GM12878 (cell line): ENCODE results near the gene MARCHF10. TPM values are rescaled to one million over a fixed set of nuclear protein-coding genes. Genes with fewer than 3 reads are reported as not detected.

Source experiments
- ATAC-seq: fragments of 200-7000 bp; cut with Tn5 transposase; 3 replicates; pipeline ENCODE4 v1.9.1; 2020; ENCODE audit warnings: mild to moderate bottlenecking, moderate library complexity
- BruUV-seq: library from RNA; stranded (reverse); fragments of 400-500 nt; replicated peaks from 2 replicates; lab custom pipeline; 2021; lab: Mats Ljungman, UMichigan
- CTCF ChIA-PET: fragments of 300-600 bp; sonication (Branson Sonifier 250); formaldehyde crosslinking; extraction: SDS; loops from one replicate; lab custom pipeline; 2021; ENCODE audit warnings: inconsistent platforms; lab: Yijun Ruan, JAX
- POLR2A ChIA-PET: fragments of 350-600 bp; formaldehyde crosslinking; extraction: SDS; loops from one replicate; lab custom pipeline; 2021; ENCODE audit warnings: inconsistent platforms; lab: Charles Lee
- RAD21 ChIA-PET: fragments of 300-600 bp; sonication (Branson Sonifier 250); formaldehyde crosslinking; loops from one replicate; lab custom pipeline; 2023; ENCODE audit warnings: antibody characterized with exemption; ENCODE audit not compliant: unreplicated experiment; lab: Charles Lee
- SMC1A ChIA-PET: fragments of 300-600 bp; sonication (Branson Sonifier 250); formaldehyde crosslinking; loops from one replicate; lab custom pipeline; 2023; ENCODE audit not compliant: unreplicated experiment, uncharacterized antibody; lab: Charles Lee
- DNase-seq: peaks from one replicate; pipeline ENCODE4 v3.0.0-alpha.2; 2011; ENCODE audit warnings: low read depth, low spot score
- FAIRE-seq: peaks from 3 replicates; lab custom pipeline; 2011; peaks lifted over from hg19 to GRCh38; lab: Jason Lieb, UNC
- H2AFZ ChIP-seq: 2 replicates; pipeline ENCODE4 v1.6.0; 2011; ENCODE audit warnings: low read depth, low read length, control low read depth; ENCODE audit not compliant: control insufficient read depth
- H3K27ac ChIP-seq: 2 replicates; pipeline ENCODE4 v1.5.1; 2011; ENCODE audit warnings: control low read depth; ENCODE audit not compliant: control insufficient read depth, insufficient read depth
- H3K27me3 ChIP-seq, 2 experiments: replicated peaks in 1 of 2; 2 replicates each; pipeline versions ENCODE4 v1.6.0 to v1.6.1; 2011; ENCODE audit warnings: low read length in 1 of 2; ENCODE audit not compliant: control insufficient read depth in 2 of 2, insufficient read depth in 2 of 2
- H3K36me3 ChIP-seq, 2 experiments: 2 replicates each; pipeline ENCODE4 v1.5.1; 2011; ENCODE audit warnings: low read length in 1 of 2; ENCODE audit not compliant: control insufficient read depth in 2 of 2, insufficient read depth in 2 of 2
- H3K4me1 ChIP-seq: 2 replicates; pipeline ENCODE4 v1.6.1; 2011; ENCODE audit warnings: mild to moderate bottlenecking, low read length, moderate library complexity, mixed read lengths; ENCODE audit not compliant: control insufficient read depth, insufficient read depth
- H3K4me2 ChIP-seq: 2 replicates; pipeline ENCODE4 v1.6.0; 2011; ENCODE audit warnings: control low read depth; ENCODE audit not compliant: control insufficient read depth, insufficient read depth
- H3K4me3 ChIP-seq: fragments of 200-600 bp; sonication (generic); 2 replicates; pipeline ENCODE4 v1.5.1; 2016
- H3K79me2 ChIP-seq: 2 replicates; pipeline ENCODE4 v1.6.0; 2011; ENCODE audit warnings: low read length; ENCODE audit not compliant: control insufficient read depth, insufficient read depth
- H3K9ac ChIP-seq: 2 replicates; pipeline ENCODE4 v1.8.0; 2011; ENCODE audit warnings: low read length, control low read depth, mixed read lengths; ENCODE audit not compliant: control insufficient read depth, insufficient read depth
- H3K9me3 ChIP-seq: replicated peaks from 3 replicates; pipeline ENCODE4 v1.5.1; 2011; ENCODE audit warnings: mild to moderate bottlenecking, low read length; ENCODE audit not compliant: control insufficient read depth, insufficient read depth
- H4K20me1 ChIP-seq: 2 replicates; pipeline ENCODE4 v1.6.0; 2011; ENCODE audit not compliant: control insufficient read depth, insufficient read depth
- CHD2 ChIP-seq: IDR thresholded peaks from 2 replicates; pipeline ENCODE4 v1.6.1; 2011; ENCODE audit warnings: low read depth, low read length, improper control_type of control experiment, borderline replicate concordance
- FOXK2 ChIP-seq: fragments of 450-650 bp; IDR thresholded peaks from 2 replicates; pipeline ENCODE4 v1.6.1; 2017; ENCODE audit warnings: mild to moderate bottlenecking, moderate library complexity
- RFX5 ChIP-seq: IDR thresholded peaks from 2 replicates; pipeline ENCODE4 v1.6.1; 2011; ENCODE audit warnings: low read depth, low read length, improper control_type of control experiment
- SIN3A ChIP-seq: IDR thresholded peaks from 2 replicates; pipeline ENCODE4 v1.6.1; 2012; ENCODE audit warnings: low read depth, low read length, improper control_type of control experiment
- WRNIP1 ChIP-seq: IDR thresholded peaks from 2 replicates; pipeline ENCODE4 v1.6.1; 2011; ENCODE audit warnings: low read depth, low read length, improper control_type of control experiment, borderline replicate concordance
- ZZZ3 ChIP-seq: IDR thresholded peaks from 2 replicates; pipeline ENCODE4 v1.6.1; 2011; ENCODE audit warnings: low read depth; ENCODE audit not compliant: control insufficient read depth, insufficient read length
- WGBS: methylation state at CpG from one replicate; pipeline ENCODE4 v1.1.6; 2016; ENCODE audit warnings: low lambda C conversion rate; ENCODE audit not compliant: insufficient replicate concordance, insufficient coverage; ENCODE audit errors: missing lambda C conversion rate; 5-methylcytosine and 5-hydroxymethylcytosine counted together
- in situ Hi-C: fragments of 300-500 bp; cut with MboI; formaldehyde crosslinking; loops from 9 replicates; pipeline ENCODE4 v1.14.3; 2018; ENCODE audit warnings: mixed read lengths
- intact Hi-C: fragments of 100-400 bp; cut with micrococcal nuclease; formaldehyde crosslinking; loops from one replicate; pipeline ENCODE4 v1.14.2; 2022; ENCODE audit not compliant: unreplicated experiment
- polyA plus RNA-seq, 11 experiments: library from polyadenylated mRNA; depleted of rRNA in 4 of 11; unstranded in 6 of 11; stranded (reverse) in 5 of 11; fragments of >200 nt; fragmentation: Nextera tagmentation in 4 of 11; fragmentation: Illumina TruSeq in 1 of 11; extraction: Ambion mirVana in 4 of 11; extraction: Trizol in 1 of 11; gene quantifications; 1 replicate in 1 of 11; 2 replicates in 10 of 11; pipeline versions ENCODE4 v1.2.1 to v1.2.3, GENCODE V29; 2011 to 2016; ENCODE audit warnings: inconsistent platforms in 2 of 11, missing spikeins in 2 of 11, low read depth in 1 of 11
- total RNA-seq, 4 experiments: library from RNA; depleted of rRNA in 3 of 4; stranded (reverse); fragments of >200 nt in 3 of 4; fragmentation: Illumina TruSeq in 1 of 4; extraction: Trizol in 1 of 4; gene quantifications; 2 replicates each; pipeline versions ENCODE4 v1.2.1 to v1.2.3, GENCODE V29; 2013 to 2021
- TF ChIP-seq, protein P1 (sequence below): fragments of 450-650 bp; IDR thresholded peaks from 2 replicates; pipeline ENCODE4 v1.6.1; 2017; ENCODE audit warnings: mild to moderate bottlenecking
- TF ChIP-seq, protein P2 (sequence below): IDR thresholded peaks from 2 replicates; pipeline ENCODE4 v1.6.1; 2012; ENCODE audit warnings: improper control_type of control experiment, low read depth, low read length; ENCODE audit not compliant: insufficient replicate concordance
- TF ChIP-seq, protein P3 (sequence below): fragments of 150-350 bp; IDR thresholded peaks from 2 replicates; pipeline ENCODE4 v1.6.1; 2014; ENCODE audit warnings: mild to moderate bottlenecking, low read depth, low read length
- TF ChIP-seq, protein P4 (sequence below): fragments of 450-650 bp; IDR thresholded peaks from 2 replicates; pipeline ENCODE4 v1.6.1; 2016; ENCODE audit warnings: mild to moderate bottlenecking
- TF ChIP-seq, protein P5 (sequence below): IDR thresholded peaks from 2 replicates; pipeline ENCODE4 v1.6.1; 2012; ENCODE audit warnings: low read depth, low read length, improper control_type of control experiment

The MARCHF10 gene
- total and polyA plus RNA-seq, 10 of the 15 experiments (the other 5 are each of a cell fraction or from before 2014, with no cell fraction given) = 0.11 to 0.24 TPM; not detected in 8

DNA sequence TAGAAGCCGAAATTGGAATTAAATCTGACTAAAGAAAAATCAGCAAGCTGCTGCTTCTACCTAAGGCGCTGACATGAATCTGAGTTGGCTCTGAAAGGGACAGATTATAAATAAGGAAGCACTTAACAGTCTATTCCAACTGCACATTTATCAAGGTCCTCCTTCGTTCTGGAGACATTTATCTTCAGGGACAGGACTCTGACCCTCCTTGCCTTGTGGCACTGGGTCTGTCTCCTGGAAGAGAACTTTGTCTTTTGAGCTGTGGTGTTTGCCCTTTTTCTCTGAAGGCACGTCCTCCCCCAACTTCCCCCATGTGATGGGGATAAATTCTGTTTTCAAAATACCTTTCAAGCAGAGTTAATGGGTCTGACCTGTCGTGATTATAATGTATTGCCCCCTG, 47.0 kb upstream of the MARCHF10 start (continued):
- no peak for TF ChIP-seq RFX5

DNA sequence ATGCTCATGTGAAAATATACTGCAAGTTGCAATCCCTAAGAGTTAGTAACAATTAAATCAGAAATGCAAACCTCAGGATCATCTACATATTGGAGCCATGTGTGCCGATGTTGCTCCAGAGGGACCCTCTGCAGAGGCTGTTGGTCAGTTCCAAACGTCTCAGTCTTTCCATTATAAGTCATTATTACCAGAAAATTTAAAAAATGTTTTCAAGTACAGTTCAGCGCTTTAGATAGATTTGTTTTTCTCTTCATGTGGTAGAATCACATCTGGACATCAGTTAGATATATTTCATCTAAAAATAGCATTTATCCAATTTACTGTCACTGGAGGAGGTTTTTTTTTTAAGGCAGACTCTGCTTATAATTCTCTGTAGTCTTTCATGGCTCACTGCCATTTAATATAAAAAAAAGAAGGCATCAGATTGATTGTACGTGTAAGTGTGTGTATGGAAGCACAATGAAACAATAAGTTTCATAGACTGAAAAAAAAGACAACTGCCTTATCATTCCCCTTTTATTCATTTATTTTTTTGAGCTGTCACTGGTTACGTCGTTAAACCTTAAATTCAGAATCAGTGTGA, 46.1 kb upstream of the MARCHF10 start:
- H3K4me3 ChIP-seq = no peak overlapping the region
- no peaks in the 10 kb centered on the region for H4K20me1 ChIP-seq
- H2AFZ ChIP-seq = no peak overlapping the region
- SMC1A ChIA-PET = no interaction called here
- H3K36me3 ChIP-seq = no peaks in the 10 kb centered on the region
- RAD21 ChIA-PET = no interaction called here
- no peak overlapping the region for H3K9ac ChIP-seq
- ATAC-seq = no peak
- POLR2A ChIA-PET = no interaction called here
- no peaks in the 10 kb centered on the region for H3K4me1 ChIP-seq
- H3K9me3 ChIP-seq = no peaks in the 10 kb centered on the region
- H3K79me2 ChIP-seq = no peaks in the 10 kb centered on the region
- DNase-seq = no peak
- H3K27me3 ChIP-seq = no peaks in the 10 kb centered on the region; a peak in 1 of 4 replicates
- 42% methylated on average over 6 of the region's 6 CpGs for WGBS
- in situ Hi-C loops (no loop called here), intact Hi-C loops (no loop called here)
- H3K4me2 ChIP-seq = no peak overlapping the region
- CTCF ChIA-PET = no interaction called here
- FAIRE-seq = no peak
- BruUV-seq = no TSS peak
- no peak overlapping the region for H3K27ac ChIP-seq
- TF ChIP-seq, protein P1, sequence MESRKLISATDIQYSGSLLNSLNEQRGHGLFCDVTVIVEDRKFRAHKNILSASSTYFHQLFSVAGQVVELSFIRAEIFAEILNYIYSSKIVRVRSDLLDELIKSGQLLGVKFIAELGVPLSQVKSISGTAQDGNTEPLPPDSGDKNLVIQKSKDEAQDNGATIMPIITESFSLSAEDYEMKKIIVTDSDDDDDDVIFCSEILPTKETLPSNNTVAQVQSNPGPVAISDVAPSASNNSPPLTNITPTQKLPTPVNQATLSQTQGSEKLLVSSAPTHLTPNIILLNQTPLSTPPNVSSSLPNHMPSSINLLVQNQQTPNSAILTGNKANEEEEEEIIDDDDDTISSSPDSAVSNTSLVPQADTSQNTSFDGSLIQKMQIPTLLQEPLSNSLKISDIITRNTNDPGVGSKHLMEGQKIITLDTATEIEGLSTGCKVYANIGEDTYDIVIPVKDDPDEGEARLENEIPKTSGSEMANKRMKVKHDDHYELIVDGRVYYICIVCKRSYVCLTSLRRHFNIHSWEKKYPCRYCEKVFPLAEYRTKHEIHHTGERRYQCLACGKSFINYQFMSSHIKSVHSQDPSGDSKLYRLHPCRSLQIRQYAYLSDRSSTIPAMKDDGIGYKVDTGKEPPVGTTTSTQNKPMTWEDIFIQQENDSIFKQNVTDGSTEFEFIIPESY = no peak
- no peak for TF ChIP-seq SIN3A
- TF ChIP-seq, protein P2, sequence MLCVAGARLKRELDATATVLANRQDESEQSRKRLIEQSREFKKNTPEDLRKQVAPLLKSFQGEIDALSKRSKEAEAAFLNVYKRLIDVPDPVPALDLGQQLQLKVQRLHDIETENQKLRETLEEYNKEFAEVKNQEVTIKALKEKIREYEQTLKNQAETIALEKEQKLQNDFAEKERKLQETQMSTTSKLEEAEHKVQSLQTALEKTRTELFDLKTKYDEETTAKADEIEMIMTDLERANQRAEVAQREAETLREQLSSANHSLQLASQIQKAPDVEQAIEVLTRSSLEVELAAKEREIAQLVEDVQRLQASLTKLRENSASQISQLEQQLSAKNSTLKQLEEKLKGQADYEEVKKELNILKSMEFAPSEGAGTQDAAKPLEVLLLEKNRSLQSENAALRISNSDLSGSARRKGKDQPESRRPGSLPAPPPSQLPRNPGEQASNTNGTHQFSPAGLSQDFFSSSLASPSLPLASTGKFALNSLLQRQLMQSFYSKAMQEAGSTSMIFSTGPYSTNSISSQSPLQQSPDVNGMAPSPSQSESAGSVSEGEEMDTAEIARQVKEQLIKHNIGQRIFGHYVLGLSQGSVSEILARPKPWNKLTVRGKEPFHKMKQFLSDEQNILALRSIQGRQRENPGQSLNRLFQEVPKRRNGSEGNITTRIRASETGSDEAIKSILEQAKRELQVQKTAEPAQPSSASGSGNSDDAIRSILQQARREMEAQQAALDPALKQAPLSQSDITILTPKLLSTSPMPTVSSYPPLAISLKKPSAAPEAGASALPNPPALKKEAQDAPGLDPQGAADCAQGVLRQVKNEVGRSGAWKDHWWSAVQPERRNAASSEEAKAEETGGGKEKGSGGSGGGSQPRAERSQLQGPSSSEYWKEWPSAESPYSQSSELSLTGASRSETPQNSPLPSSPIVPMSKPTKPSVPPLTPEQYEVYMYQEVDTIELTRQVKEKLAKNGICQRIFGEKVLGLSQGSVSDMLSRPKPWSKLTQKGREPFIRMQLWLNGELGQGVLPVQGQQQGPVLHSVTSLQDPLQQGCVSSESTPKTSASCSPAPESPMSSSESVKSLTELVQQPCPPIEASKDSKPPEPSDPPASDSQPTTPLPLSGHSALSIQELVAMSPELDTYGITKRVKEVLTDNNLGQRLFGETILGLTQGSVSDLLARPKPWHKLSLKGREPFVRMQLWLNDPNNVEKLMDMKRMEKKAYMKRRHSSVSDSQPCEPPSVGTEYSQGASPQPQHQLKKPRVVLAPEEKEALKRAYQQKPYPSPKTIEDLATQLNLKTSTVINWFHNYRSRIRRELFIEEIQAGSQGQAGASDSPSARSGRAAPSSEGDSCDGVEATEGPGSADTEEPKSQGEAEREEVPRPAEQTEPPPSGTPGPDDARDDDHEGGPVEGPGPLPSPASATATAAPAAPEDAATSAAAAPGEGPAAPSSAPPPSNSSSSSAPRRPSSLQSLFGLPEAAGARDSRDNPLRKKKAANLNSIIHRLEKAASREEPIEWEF = no peak
- TF ChIP-seq, protein P3, sequence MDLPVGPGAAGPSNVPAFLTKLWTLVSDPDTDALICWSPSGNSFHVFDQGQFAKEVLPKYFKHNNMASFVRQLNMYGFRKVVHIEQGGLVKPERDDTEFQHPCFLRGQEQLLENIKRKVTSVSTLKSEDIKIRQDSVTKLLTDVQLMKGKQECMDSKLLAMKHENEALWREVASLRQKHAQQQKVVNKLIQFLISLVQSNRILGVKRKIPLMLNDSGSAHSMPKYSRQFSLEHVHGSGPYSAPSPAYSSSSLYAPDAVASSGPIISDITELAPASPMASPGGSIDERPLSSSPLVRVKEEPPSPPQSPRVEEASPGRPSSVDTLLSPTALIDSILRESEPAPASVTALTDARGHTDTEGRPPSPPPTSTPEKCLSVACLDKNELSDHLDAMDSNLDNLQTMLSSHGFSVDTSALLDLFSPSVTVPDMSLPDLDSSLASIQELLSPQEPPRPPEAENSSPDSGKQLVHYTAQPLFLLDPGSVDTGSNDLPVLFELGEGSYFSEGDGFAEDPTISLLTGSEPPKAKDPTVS = no peak
- TF ChIP-seq, protein P4, sequence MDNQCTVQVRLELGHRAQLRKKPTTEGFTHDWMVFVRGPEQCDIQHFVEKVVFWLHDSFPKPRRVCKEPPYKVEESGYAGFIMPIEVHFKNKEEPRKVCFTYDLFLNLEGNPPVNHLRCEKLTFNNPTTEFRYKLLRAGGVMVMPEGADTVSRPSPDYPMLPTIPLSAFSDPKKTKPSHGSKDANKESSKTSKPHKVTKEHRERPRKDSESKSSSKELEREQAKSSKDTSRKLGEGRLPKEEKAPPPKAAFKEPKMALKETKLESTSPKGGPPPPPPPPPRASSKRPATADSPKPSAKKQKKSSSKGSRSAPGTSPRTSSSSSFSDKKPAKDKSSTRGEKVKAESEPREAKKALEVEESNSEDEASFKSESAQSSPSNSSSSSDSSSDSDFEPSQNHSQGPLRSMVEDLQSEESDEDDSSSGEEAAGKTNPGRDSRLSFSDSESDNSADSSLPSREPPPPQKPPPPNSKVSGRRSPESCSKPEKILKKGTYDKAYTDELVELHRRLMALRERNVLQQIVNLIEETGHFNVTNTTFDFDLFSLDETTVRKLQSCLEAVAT = no peak
- no peak for TF ChIP-seq ZZZ3
- no peak for TF ChIP-seq CHD2
- no peak for TF ChIP-seq FOXK2
- no peak for TF ChIP-seq WRNIP1
- TF ChIP-seq, protein P5, sequence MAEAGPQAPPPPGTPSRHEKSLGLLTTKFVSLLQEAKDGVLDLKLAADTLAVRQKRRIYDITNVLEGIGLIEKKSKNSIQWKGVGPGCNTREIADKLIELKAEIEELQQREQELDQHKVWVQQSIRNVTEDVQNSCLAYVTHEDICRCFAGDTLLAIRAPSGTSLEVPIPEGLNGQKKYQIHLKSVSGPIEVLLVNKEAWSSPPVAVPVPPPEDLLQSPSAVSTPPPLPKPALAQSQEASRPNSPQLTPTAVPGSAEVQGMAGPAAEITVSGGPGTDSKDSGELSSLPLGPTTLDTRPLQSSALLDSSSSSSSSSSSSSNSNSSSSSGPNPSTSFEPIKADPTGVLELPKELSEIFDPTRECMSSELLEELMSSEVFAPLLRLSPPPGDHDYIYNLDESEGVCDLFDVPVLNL = no peak
